Measurements from ENCODE around the gene ZC3H7B.

The ZC3H7B gene

DNA sequence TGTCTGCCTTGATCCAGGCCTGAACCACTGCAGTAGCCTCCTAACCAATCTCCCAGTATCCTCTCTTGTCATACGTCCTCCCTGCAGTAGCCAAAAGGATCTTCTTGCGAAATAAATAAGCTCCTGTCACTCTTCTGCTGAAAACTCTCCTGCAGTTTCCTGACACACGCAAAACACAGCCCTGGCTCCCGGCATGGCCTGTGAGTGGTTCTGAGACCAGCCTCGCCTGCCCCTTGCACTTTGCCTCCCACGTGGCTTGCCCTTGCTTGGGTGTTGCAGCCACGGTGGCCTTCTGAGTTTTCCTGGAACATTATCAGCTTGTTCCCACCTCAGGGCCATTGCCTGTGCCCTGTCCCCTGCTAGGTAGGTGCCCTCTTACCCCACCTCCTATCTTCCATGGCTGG lies 7.2 kb downstream of the ZC3H7B start:
- Histone ChIP-seq H4K20me1 (ENCODE audit: control insufficient read depth, insufficient read depth, low read depth, low read length) (peaks cover 16% of the 10 kb centered on the region; the same call in 1 of the 2 replicates), H3K4me3 (ENCODE audit: low read length) (no peak overlapping the region), H3K79me2 (ENCODE audit: control insufficient read depth, low read length) (peaks cover 88% of the 10 kb centered on the region), H3K36me3 (ENCODE audit: control insufficient read depth, low read length) (peaks cover 27% of the 10 kb centered on the region), H3K4me1 (ENCODE audit: control insufficient read depth, low read length) (no peaks in the 10 kb centered on the region), H3K4me2 (ENCODE audit: low read length) (no peak overlapping the region), H3K27me3 (ENCODE audit: control insufficient read depth, low read length) (no peaks in the 10 kb centered on the region), H3F3A (ENCODE audit: control insufficient read depth, insufficient read depth) (0 out of 2 replicates have a peak, but pooled peaks cover 3% of the 10 kb centered on the region), H3K9me2 (replicated peaks; ENCODE audit: control insufficient read depth, low read length) (no peaks in the 10 kb centered on the region), H3K27ac (ENCODE audit: low read depth, low read length) (no peak overlapping the region), H3K9me3 (ENCODE audit: control insufficient read depth, insufficient read depth, low read length) (no peaks in the 10 kb centered on the region)
- TF ChIP-seq, protein P1, sequence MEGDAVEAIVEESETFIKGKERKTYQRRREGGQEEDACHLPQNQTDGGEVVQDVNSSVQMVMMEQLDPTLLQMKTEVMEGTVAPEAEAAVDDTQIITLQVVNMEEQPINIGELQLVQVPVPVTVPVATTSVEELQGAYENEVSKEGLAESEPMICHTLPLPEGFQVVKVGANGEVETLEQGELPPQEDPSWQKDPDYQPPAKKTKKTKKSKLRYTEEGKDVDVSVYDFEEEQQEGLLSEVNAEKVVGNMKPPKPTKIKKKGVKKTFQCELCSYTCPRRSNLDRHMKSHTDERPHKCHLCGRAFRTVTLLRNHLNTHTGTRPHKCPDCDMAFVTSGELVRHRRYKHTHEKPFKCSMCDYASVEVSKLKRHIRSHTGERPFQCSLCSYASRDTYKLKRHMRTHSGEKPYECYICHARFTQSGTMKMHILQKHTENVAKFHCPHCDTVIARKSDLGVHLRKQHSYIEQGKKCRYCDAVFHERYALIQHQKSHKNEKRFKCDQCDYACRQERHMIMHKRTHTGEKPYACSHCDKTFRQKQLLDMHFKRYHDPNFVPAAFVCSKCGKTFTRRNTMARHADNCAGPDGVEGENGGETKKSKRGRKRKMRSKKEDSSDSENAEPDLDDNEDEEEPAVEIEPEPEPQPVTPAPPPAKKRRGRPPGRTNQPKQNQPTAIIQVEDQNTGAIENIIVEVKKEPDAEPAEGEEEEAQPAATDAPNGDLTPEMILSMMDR (IDR thresholded peaks at IDR 0.05; ENCODE audit: low read depth, low read length, poor library complexity, severe bottlenecking), result no peak

DNA sequence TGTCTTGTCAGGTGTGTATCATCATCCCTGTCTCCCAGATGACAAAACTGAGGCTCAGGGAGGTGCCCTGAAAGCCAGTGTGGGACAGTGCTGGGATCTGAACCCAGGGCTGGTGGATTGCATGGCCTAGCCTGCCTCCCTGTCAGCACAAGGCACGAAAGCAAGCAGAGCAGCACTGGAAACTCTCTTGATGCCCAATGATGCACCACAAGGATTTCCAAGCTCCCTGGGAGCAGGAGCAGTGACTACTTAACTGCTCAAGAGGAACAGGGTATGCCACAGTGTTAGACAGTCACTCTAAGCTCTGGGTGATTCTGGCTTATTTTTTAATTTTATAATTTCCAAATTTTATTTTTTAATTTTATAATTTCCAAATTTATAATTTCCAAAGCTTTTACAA lies 9.0 kb downstream of the ZC3H7B start:
- H3K27ac ChIP-seq (ENCODE audit: low read depth, low read length), result no peak overlapping the region
- TF ChIP-seq, protein P1 (IDR thresholded peaks at IDR 0.05; ENCODE audit: low read depth, low read length, poor library complexity, severe bottlenecking), result no peak
- TF ChIP-seq EZH2phosphoT487 (IDR thresholded peaks at IDR 0.05; ENCODE audit: borderline replicate concordance, low read length), result no peak
- H3F3A ChIP-seq (ENCODE audit: control insufficient read depth, insufficient read depth), result 0 out of 2 replicates have a peak, but pooled peaks cover 3% of the 10 kb centered on the region
- H3K4me1 ChIP-seq (ENCODE audit: control insufficient read depth, low read length), result no peaks in the 10 kb centered on the region
- no peak overlapping the region for H3K4me2 ChIP-seq (ENCODE audit: low read length)
- no peaks in the 10 kb centered on the region for H3K27me3 ChIP-seq (ENCODE audit: control insufficient read depth, low read length)
- peaks cover 16% of the 10 kb centered on the region; the same call in 1 of the 2 replicates for H4K20me1 ChIP-seq (ENCODE audit: control insufficient read depth, insufficient read depth, low read depth, low read length)
- H3K4me3 ChIP-seq (ENCODE audit: low read length), result no peak overlapping the region
- no peaks in the 10 kb centered on the region for H3K9me2 ChIP-seq (replicated peaks; ENCODE audit: control insufficient read depth, low read length)
- H3K9me3 ChIP-seq (ENCODE audit: control insufficient read depth, insufficient read depth, low read length), result no peaks in the 10 kb centered on the region
- H3K36me3 ChIP-seq (ENCODE audit: control insufficient read depth, low read length), result peaks cover 19% of the 10 kb centered on the region
- H3K79me2 ChIP-seq (ENCODE audit: control insufficient read depth, low read length), result peaks cover 79% of the 10 kb centered on the region

DNA sequence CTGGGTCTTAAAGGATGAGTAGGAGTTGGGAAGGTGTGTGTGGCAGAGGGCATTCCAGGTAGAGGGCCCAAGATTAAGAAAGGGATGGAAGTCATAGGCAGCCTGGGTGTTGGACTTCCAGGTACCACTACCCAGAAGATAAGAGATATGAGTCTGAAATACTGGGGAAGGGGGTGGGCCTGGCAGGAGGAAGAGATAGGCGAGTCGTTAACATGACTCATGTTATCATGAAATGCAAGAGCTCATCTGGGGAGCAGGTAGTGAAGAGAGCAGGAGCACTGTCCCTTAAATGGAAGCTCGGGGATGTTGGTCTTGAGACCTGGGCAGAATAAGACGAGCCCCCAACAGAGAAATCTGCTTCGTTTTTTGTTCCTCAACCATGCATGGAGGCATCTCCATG lies 10.2 kb downstream of the ZC3H7B start:
- Histone ChIP-seq H3K79me2 (ENCODE audit: control insufficient read depth, low read length) (peaks cover 79% of the 10 kb centered on the region), H3K4me1 (ENCODE audit: control insufficient read depth, low read length) (no peaks in the 10 kb centered on the region), H3K9me3 (ENCODE audit: control insufficient read depth, insufficient read depth, low read length) (no peaks in the 10 kb centered on the region), H3K4me2 (ENCODE audit: low read length) (no peak overlapping the region), H3F3A (ENCODE audit: control insufficient read depth, insufficient read depth) (0 out of 2 replicates have a peak, but pooled peaks cover 3% of the 10 kb centered on the region), H4K20me1 (ENCODE audit: control insufficient read depth, insufficient read depth, low read depth, low read length) (peaks cover 12% of the 10 kb centered on the region; the same call in 1 of the 2 replicates), H3K27ac (ENCODE audit: low read depth, low read length) (no peak overlapping the region), H3K36me3 (ENCODE audit: control insufficient read depth, low read length) (peaks cover 19% of the 10 kb centered on the region), H3K4me3 (ENCODE audit: low read length) (no peak overlapping the region), H3K27me3 (ENCODE audit: control insufficient read depth, low read length) (no peaks in the 10 kb centered on the region), H3K9me2 (replicated peaks; ENCODE audit: control insufficient read depth, low read length) (no peaks in the 10 kb centered on the region)
- TF ChIP-seq, protein P1 (IDR thresholded peaks at IDR 0.05; ENCODE audit: low read depth, low read length, poor library complexity, severe bottlenecking), result no peak
- TF ChIP-seq EZH2phosphoT487 (IDR thresholded peaks at IDR 0.05; ENCODE audit: borderline replicate concordance, low read length), result no peak

Data from DOHH2 (cell line).